Smooth muscle cell (in vitro differentiated cells): ENCODE measurements around the gene TCEA2. TPM values are rescaled to one million over a fixed set of nuclear protein-coding genes. Genes with fewer than 3 reads are reported as not detected.
A peak's percentile ranks its signal among the peaks of the same experiment; 100 is the strongest.

Experiments used
- DNase-seq: peaks from one replicate; lab custom pipeline; 2025; ENCODE audit not compliant: unreplicated experiment; lab: John Stamatoyannopoulos, UW
- H2AFZ ChIP-seq: fragments of 200-600 bp; sonication (generic); 2 replicates; pipeline ENCODE4 v1.6.0; 2016; ENCODE audit warnings: antibody characterized with exemption, low read depth, mild to moderate bottlenecking
- H3F3A ChIP-seq: fragments of 200-600 bp; sonication (generic); 2 replicates; pipeline ENCODE4 v1.6.0; 2017; ENCODE audit warnings: antibody characterized with exemption, low read depth
- H3K27ac ChIP-seq: fragments of 200-600 bp; sonication (generic); 2 replicates; pipeline ENCODE4 v1.5.1; 2016; ENCODE audit warnings: low read depth, mild to moderate bottlenecking
- H3K27me3 ChIP-seq: fragments of 200-600 bp; sonication (generic); 2 replicates; pipeline ENCODE4 v1.6.1; 2016; ENCODE audit warnings: low read depth, mild to moderate bottlenecking
- H3K36me3 ChIP-seq: fragments of 200-600 bp; sonication (generic); 2 replicates; pipeline ENCODE4 v1.5.1; 2016; ENCODE audit warnings: low read depth
- H3K4me1 ChIP-seq: fragments of 200-600 bp; sonication (generic); 2 replicates; pipeline ENCODE4 v1.5.1; 2016; ENCODE audit warnings: low read depth
- H3K4me2 ChIP-seq: fragments of 200-600 bp; sonication (generic); 2 replicates; pipeline ENCODE4 v1.6.0; 2016; ENCODE audit warnings: mild to moderate bottlenecking
- H3K4me3 ChIP-seq: fragments of 200-600 bp; sonication (generic); 2 replicates; pipeline ENCODE4 v1.5.1; 2016; ENCODE audit warnings: mild to moderate bottlenecking
- H3K79me2 ChIP-seq: fragments of 200-600 bp; sonication (generic); 2 replicates; pipeline ENCODE4 v1.6.0; 2016; ENCODE audit warnings: low read depth, mild to moderate bottlenecking
- H3K9ac ChIP-seq: fragments of 200-600 bp; sonication (generic); 2 replicates; pipeline ENCODE4 v1.6.0; 2016; ENCODE audit warnings: low read depth
- H3K9me3 ChIP-seq: fragments of 200-600 bp; sonication (generic); replicated peaks from 2 replicates; pipeline ENCODE4 v1.5.1; 2016; ENCODE audit warnings: low read depth
- H4K20me1 ChIP-seq: fragments of 200-600 bp; sonication (generic); 2 replicates; pipeline ENCODE4 v1.6.0; 2016; ENCODE audit warnings: low read depth
- CTCF ChIP-seq: fragments of 200-600 bp; sonication (generic); IDR thresholded peaks from 2 replicates; pipeline ENCODE4 v1.5.1; 2017; ENCODE audit warnings: borderline replicate concordance, mild to moderate bottlenecking, antibody characterized with exemption; ENCODE audit not compliant: insufficient read depth, poor library complexity, severe bottlenecking
- WGBS: methylation state at CpG from one replicate; pipeline ENCODE4 v1.1.7; 2016; ENCODE audit warnings: low lambda C conversion rate; 5-methylcytosine and 5-hydroxymethylcytosine counted together
- polyA plus RNA-seq: library from polyadenylated mRNA; unstranded; fragments of >200 nt; fragmentation: Nextera tagmentation; extraction: Ambion mirVana; gene quantifications from 2 replicates; pipeline ENCODE4 v1.2.1, GENCODE V29; 2016
- total RNA-seq: library from RNA; depleted of rRNA; stranded (reverse); fragments of >200 nt; gene quantifications from 2 replicates; pipeline ENCODE4 v1.2.3, GENCODE V29; 2014

The TCEA2 gene
- total and polyA plus RNA-seq, 2 experiments from 2014 or later: 24.9 to 89.5 TPM

GRCh38 chr20:64081624-64081964, 18.6 kb downstream of the TCEA2 start:
- no peak for DNase-seq
- Histone ChIP-seq H3K9ac (no peak overlapping the region), H3K4me1 (peaks cover 18% of the 10 kb centered on the region), H3K79me2 (no peaks in the 10 kb centered on the region), H3K27ac (no peak overlapping the region), H3K27me3 (peaks cover 26% of the 10 kb centered on the region), H2AFZ (no peak overlapping the region), H3K4me3 (no peak overlapping the region), H3K4me2 (no peak overlapping the region), H3F3A (peaks cover 14% of the 10 kb centered on the region), H3K9me3 (no peaks in the 10 kb centered on the region), H4K20me1 (no peaks in the 10 kb centered on the region), H3K36me3 (no peaks in the 10 kb centered on the region)
- no peak for TF ChIP-seq CTCF
- WGBS: 95% methylated on average over 6 of the region's 6 CpGs

DNA sequence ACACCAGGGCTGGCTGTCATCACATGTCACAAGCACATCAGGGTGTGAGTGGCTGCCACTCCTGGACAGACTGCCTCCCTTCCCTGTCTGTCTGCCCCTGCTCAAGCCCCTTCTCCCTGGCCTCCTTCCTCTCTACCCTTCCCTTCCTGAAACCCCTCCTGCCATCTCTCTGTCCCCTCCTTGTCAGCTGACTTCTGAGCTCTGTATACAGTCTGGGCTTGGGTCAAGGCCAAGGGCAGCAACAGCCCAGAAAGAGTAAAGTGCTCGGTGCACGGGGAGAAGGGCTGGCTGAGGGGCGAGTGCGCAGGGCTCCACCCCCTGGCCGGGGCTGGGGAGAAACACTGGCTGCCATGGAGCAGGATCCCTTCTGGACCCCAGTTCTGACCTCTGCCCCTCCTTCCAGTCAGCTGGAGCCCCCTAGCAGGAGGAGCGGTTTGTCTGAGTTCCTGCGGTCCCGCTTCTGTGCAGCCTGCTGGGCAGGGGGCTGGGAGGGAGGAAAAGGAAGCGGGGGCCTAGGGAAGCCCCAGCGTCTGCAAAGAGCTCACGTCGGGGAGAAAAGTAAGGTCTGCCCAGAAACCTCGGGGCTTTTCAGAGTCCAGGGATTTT, 19.2 kb downstream of the TCEA2 start:
- Histone ChIP-seq H3K4me2 (peak overlapping the region; percentile 61), H3K27ac (no peak overlapping the region), H3K9ac (no peak overlapping the region), H3K9me3 (no peaks in the 10 kb centered on the region), H3K27me3 (peaks cover 26% of the 10 kb centered on the region), H2AFZ (no peak overlapping the region), H3K4me3 (no peak overlapping the region), H3F3A (peaks cover 14% of the 10 kb centered on the region), H3K79me2 (no peaks in the 10 kb centered on the region), H4K20me1 (no peaks in the 10 kb centered on the region), H3K4me1 (peaks cover 18% of the 10 kb centered on the region), H3K36me3 (no peaks in the 10 kb centered on the region)
- 26% methylated on average over 13 of the region's 13 CpGs for WGBS
- TF ChIP-seq CTCF: no peak
- no peak for DNase-seq

DNA sequence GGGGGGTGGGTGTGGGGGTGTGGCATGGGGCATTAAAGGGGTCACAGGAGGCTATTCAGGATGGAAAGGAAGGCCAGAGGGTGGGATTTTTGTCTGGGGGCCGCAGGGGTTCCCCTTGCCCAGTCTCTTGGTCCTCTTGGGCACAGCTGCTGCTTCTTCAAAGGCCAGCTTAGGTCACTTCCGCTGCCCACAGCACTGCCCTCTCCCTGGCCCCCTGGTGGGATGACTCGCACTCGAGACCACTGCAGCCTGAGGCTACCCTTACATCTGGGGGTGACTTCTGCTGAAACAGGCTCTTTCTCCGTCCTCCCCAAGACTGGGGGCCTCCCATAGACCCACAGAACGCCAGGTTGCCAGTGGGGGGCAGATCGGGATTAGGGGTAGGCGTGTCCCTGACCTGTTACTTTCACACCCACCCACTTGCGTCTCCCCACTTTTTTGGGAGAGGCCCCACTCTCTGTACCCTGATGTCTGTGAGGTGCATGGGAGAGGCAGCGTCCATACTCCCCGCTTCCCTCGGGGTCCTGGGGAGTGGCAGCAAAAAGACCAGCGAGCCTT, 19.9 kb downstream of the TCEA2 start:
- H3K27ac ChIP-seq: no peak overlapping the region
- H3K4me2 ChIP-seq: peak overlapping the region; percentile 98
- H3K9me3 ChIP-seq: no peaks in the 10 kb centered on the region
- H3K36me3 ChIP-seq: no peaks in the 10 kb centered on the region
- no peak for TF ChIP-seq CTCF
- peaks cover 18% of the 10 kb centered on the region for H3K4me1 ChIP-seq
- H3K79me2 ChIP-seq: no peaks in the 10 kb centered on the region
- no peaks in the 10 kb centered on the region for H4K20me1 ChIP-seq
- no peak overlapping the region for H3K9ac ChIP-seq
- H3K27me3 ChIP-seq: peaks cover 26% of the 10 kb centered on the region
- peak overlapping the region; percentile 75 for H3K4me3 ChIP-seq
- no peak overlapping the region for H2AFZ ChIP-seq
- no peak for DNase-seq
- peaks cover 14% of the 10 kb centered on the region for H3F3A ChIP-seq
- 29% methylated on average over 13 of the region's 13 CpGs for WGBS

GRCh38 chr20:64083378-64083803, 20.4 kb downstream of the TCEA2 start:
- H3K4me2 ChIP-seq: peak overlapping the region; percentile 98
- peak; percentile 49 for DNase-seq
- no peaks in the 10 kb centered on the region for H3K79me2 ChIP-seq
- peak overlapping the region; percentile 75 for H3K4me3 ChIP-seq
- peaks cover 14% of the 10 kb centered on the region for H3F3A ChIP-seq
- no peak overlapping the region for H3K27ac ChIP-seq
- peaks cover 18% of the 10 kb centered on the region for H3K4me1 ChIP-seq
- WGBS: 9% methylated on average over 13 of the region's 52 CpGs
- TF ChIP-seq CTCF: peak; percentile 48
- H4K20me1 ChIP-seq: no peaks in the 10 kb centered on the region
- no peaks in the 10 kb centered on the region for H3K9me3 ChIP-seq
- H3K27me3 ChIP-seq: peaks cover 26% of the 10 kb centered on the region
- H2AFZ ChIP-seq: peak overlapping the region; percentile 86
- no peak overlapping the region for H3K9ac ChIP-seq
- no peaks in the 10 kb centered on the region for H3K36me3 ChIP-seq
